Tibial nerve (tissue), 4 donors: ENCODE measurements around the gene BHLHA9. TPM values are rescaled to one million over a fixed set of nuclear protein-coding genes. Genes with fewer than 3 reads are reported as not detected.

Experiments used
- DNase-seq, 2 donors: peaks; one replicate each; pipeline ENCODE4 v3.0.0-alpha.2; 2019; ENCODE audit warnings: low spot score in 2 of 2
- H3K27ac ChIP-seq, 4 donors: fragments of 200-600 bp; sonication (generic) in 3 of 4; one replicate each; pipeline ENCODE4 v1.5.1; 2017 to 2019; ENCODE audit warnings: mild to moderate bottlenecking in 1 of 4
- H3K27me3 ChIP-seq, 2 donors: fragments of 200-600 bp; sonication (generic) in 1 of 2; one replicate each; pipeline versions ENCODE4 v1.5.1 to v1.6.0; 2017 to 2019
- H3K36me3 ChIP-seq, 3 donors: fragments of 200-600 bp; sonication (generic); one replicate each; pipeline ENCODE4 v1.5.1; 2018 to 2019
- H3K4me1 ChIP-seq, 4 donors: fragments of 200-600 bp; sonication (generic) in 3 of 4; one replicate each; pipeline ENCODE4 v1.5.1; 2017 to 2019
- H3K4me3 ChIP-seq, 4 donors: fragments of 200-600 bp; sonication (generic) in 3 of 4; one replicate each; pipeline ENCODE4 v1.5.1; 2017 to 2019; ENCODE audit warnings: mild to moderate bottlenecking in 1 of 4, moderate library complexity in 1 of 4
- H3K9me3 ChIP-seq, 4 donors: fragments of 200-600 bp; sonication (generic) in 3 of 4; one replicate each; pipeline ENCODE4 v1.5.1; 2017 to 2019
- CTCF ChIP-seq, 5 experiments: fragments of 200-600 bp in 3 of 5; fragments of 450-650 bp in 2 of 5; sonication (generic) in 3 of 5; IDR thresholded peaks; one replicate each; pipeline ENCODE4 v1.5.1; 2016 to 2019; ENCODE audit warnings: antibody characterized with exemption in 5 of 5, mild to moderate bottlenecking in 3 of 5, moderate library complexity in 2 of 5
- EP300 ChIP-seq, 2 donors: sonication (generic); formaldehyde crosslinking; IDR thresholded peaks; one replicate each; pipeline ENCODE4 v1.6.1; 2017; ENCODE audit warnings: antibody characterized with exemption in 2 of 2, mild to moderate bottlenecking in 1 of 2
- POLR2A ChIP-seq, 2 donors: fragments of 450-650 bp; IDR thresholded peaks; one replicate each; pipeline ENCODE4 v1.6.1; 2017; ENCODE audit warnings: antibody characterized with exemption in 2 of 2, mild to moderate bottlenecking in 2 of 2, moderate library complexity in 2 of 2
- WGBS, 2 donors: methylation state at CpG; one replicate each; pipeline ENCODE4 v1.1.5; 2018; 5-methylcytosine and 5-hydroxymethylcytosine counted together
- total RNA-seq, 4 donors: library from RNA; depleted of rRNA; stranded (reverse); fragments of >200 nt; gene quantifications; one replicate each; pipeline ENCODE4 v1.1.0, GENCODE V29; 2016

The BHLHA9 gene
- total RNA-seq, 4 donors from 2014 or later: not detected

- H3K9me3 ChIP-seq: no peaks in the 10 kb centered on the region
- peaks cover 0 to 62% of the 10 kb centered on the region in 2 donors for H3K27me3 ChIP-seq
- H3K4me3 ChIP-seq: peak overlapping the region; percentile 23 to 76 (median 48)
- H3K36me3 ChIP-seq: no peaks in the 10 kb centered on the region
- H3K27ac ChIP-seq: peak overlapping the region in 3 of 4 donors; percentile 65 to 76 (median 70)
- peak; percentile 47 to 61 for DNase-seq
- 0% methylated on average over 46 to 59 of the region's 74 CpGs for WGBS, 2 donors
- peaks cover 0 to 37% (median 14%) of the 10 kb centered on the region in 4 donors for H3K4me1 ChIP-seq
- TF ChIP-seq CTCF (IDR thresholded peaks at IDR 0.05) (no peak), POLR2A (IDR thresholded peaks at IDR 0.05) (peak; percentile 48 to 59), EP300 (IDR thresholded peaks at IDR 0.05) (peak in 1 of 2 donors; percentile 29)
These were observed 40.8 kb upstream of the BHLHA9 start for GRCh38 chr17:1229349-1229899.

GRCh38 chr17:1229900-1230501 lies 40.2 kb upstream of the BHLHA9 start:
- Histone ChIP-seq H3K27me3 (peaks cover 0 to 62% of the 10 kb centered on the region in 2 donors), H3K9me3 (no peaks in the 10 kb centered on the region), H3K36me3 (no peaks in the 10 kb centered on the region), H3K27ac (peak overlapping the region in 2 of 4 donors; percentile 65 to 76), H3K4me1 (peaks cover 0 to 37% (median 14%) of the 10 kb centered on the region in 4 donors), H3K4me3 (peak overlapping the region in 3 of 4 donors; percentile 42 to 76 (median 55))
- WGBS, 2 donors: 14 to 21% methylated on average over 30 to 46 of the region's 51 CpGs
- TF ChIP-seq CTCF (IDR thresholded peaks at IDR 0.05): no peak
- TF ChIP-seq EP300 (IDR thresholded peaks at IDR 0.05): no peak
- TF ChIP-seq POLR2A (IDR thresholded peaks at IDR 0.05): no peak
- DNase-seq: no peak

- peak in 1 of 2 donors; percentile 38 for DNase-seq
- H3K27me3 ChIP-seq: peaks cover 0 to 59% of the 10 kb centered on the region in 2 donors
- H3K9me3 ChIP-seq: no peaks in the 10 kb centered on the region
- no peak for TF ChIP-seq POLR2A (IDR thresholded peaks at IDR 0.05)
- TF ChIP-seq CTCF (IDR thresholded peaks at IDR 0.05): no peak
- TF ChIP-seq EP300 (IDR thresholded peaks at IDR 0.05): peak in 1 of 2 donors; percentile 34
- H3K4me1 ChIP-seq: peaks cover 0 to 37% (median 14%) of the 10 kb centered on the region in 4 donors
- H3K36me3 ChIP-seq: no peaks in the 10 kb centered on the region
- H3K27ac ChIP-seq: no peak overlapping the region
- H3K4me3 ChIP-seq: no peak overlapping the region
- WGBS, 2 donors: 59 to 65% methylated on average over 12 of the region's 12 CpGs
These were observed 38.8 kb upstream of the BHLHA9 start for GRCh38 chr17:1231456-1231855.

GRCh38 chr17:1232331-1232730 lies 37.9 kb upstream of the BHLHA9 start:
- peaks cover 0 to 32% (median 14%) of the 10 kb centered on the region in 4 donors for H3K4me1 ChIP-seq
- peaks cover 0 to 3% (median 0%) of the 10 kb centered on the region in 4 donors for H3K9me3 ChIP-seq
- H3K4me3 ChIP-seq: no peak overlapping the region
- DNase-seq: no peak
- H3K36me3 ChIP-seq: no peaks in the 10 kb centered on the region
- H3K27ac ChIP-seq: no peak overlapping the region
- no peak for TF ChIP-seq CTCF (IDR thresholded peaks at IDR 0.05)
- TF ChIP-seq POLR2A (IDR thresholded peaks at IDR 0.05): no peak
- no peak for TF ChIP-seq EP300 (IDR thresholded peaks at IDR 0.05)
- 69 to 75% methylated on average over 8 of the region's 8 CpGs for WGBS, 2 donors
- peaks cover 0 to 50% of the 10 kb centered on the region in 2 donors for H3K27me3 ChIP-seq

GRCh38 chr17:1232786-1233185 lies 37.5 kb upstream of the BHLHA9 start:
- TF ChIP-seq EP300 (IDR thresholded peaks at IDR 0.05): no peak
- no peak for TF ChIP-seq CTCF (IDR thresholded peaks at IDR 0.05)
- no peak for TF ChIP-seq POLR2A (IDR thresholded peaks at IDR 0.05)
- peaks cover 0 to 28% (median 12%) of the 10 kb centered on the region in 4 donors for H3K4me1 ChIP-seq
- H3K9me3 ChIP-seq: peaks cover 0 to 6% (median 0%) of the 10 kb centered on the region in 4 donors
- DNase-seq: no peak
- peaks cover 0 to 45% of the 10 kb centered on the region in 2 donors for H3K27me3 ChIP-seq
- no peak overlapping the region for H3K4me3 ChIP-seq
- 66 to 67% methylated on average over 11 of the region's 11 CpGs for WGBS, 2 donors
- H3K27ac ChIP-seq: no peak overlapping the region
- no peaks in the 10 kb centered on the region for H3K36me3 ChIP-seq
